HG03378 (cell line): ENCODE results near the gene PRSS33.
A peak's percentile ranks its signal among the peaks of the same experiment; 100 is the strongest.

Source experiments
- ATAC-seq: cut with Tn5 transposase; IDR thresholded peaks from one replicate; pipeline ENCODE4 v1.9.1; 2021; ENCODE audit warnings: mild to moderate bottlenecking, moderate library complexity; ENCODE audit not compliant: unreplicated experiment

PRSS33 gene

GRCh38 chr16:2777903-2778629 lies 9.3 kb downstream of the PRSS33 start:
- ATAC-seq: no peak

DNA sequence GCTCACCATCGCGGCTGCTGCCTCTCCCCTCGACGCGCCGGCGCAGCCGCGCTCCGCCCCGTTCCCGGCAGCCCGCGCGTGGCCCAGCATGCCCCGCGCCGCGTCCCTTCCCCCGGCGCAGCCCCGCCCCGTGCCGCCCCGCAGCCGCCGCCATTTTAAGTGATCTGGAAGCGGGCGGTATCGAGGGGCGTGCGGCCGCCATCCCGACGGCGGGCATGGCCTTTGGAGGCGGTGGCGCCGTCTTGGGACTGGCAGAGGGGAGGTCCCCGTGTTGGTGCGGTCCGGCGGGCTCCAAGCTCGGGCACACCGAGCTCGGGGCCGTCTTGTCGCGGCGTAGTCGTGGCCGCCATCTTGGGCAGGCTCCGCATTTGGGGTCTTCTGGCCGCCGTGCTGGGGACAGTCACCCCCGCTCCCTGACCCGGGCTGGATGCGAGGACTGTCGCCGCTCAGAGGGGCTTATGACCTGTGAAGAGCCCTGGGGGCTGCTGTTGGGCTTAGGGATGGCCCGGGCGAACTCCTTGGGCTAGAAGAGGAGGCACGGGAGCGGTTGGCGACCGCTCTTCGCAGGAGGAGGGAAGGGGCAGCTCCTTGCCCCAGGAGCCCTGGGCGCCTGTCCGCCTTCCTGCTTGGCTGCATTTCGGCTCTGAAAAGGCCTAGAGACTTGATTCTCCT lies 10.0 kb downstream of the PRSS33 start, which contains the start of gene ELOB:
Gene ELOB, minus strand, starts transcription at position 50 of the 672 bp plus-strand sequence. Its CDS starts 41 bp downstream, at position 9.
- ATAC-seq: peak; percentile 38

DNA sequence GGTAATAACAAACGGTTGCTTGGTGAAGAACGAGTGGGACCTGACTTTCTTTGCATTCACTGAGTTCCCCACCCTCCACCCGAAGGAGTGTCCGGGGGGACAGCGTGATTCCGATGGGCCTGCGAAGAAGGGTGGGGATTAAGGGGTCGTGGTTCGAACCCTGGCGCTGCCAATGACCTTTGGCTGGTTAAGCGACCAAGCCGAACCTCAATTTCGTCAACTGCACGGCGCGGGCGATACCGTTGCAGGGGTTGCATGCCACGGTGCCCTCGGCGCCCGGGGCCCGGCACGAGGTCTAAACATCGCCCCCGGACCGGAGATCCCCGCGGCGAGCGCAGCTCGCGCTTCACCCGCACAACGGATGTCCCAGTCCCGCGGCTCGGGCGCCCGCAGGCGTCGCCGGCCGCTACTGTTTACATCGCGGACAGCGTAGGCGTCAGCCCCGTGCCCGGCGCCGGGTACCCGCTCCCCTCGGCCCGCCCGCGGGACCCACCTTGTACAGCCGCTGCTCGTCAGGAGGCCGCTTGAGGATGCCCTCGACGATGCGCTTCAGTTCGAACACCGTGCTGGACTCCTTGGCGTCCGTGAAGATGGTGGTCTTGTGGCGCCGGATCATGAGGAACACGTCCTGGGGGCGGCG lies 10.7 kb downstream of the PRSS33 start:
- ATAC-seq: no peak

DNA sequence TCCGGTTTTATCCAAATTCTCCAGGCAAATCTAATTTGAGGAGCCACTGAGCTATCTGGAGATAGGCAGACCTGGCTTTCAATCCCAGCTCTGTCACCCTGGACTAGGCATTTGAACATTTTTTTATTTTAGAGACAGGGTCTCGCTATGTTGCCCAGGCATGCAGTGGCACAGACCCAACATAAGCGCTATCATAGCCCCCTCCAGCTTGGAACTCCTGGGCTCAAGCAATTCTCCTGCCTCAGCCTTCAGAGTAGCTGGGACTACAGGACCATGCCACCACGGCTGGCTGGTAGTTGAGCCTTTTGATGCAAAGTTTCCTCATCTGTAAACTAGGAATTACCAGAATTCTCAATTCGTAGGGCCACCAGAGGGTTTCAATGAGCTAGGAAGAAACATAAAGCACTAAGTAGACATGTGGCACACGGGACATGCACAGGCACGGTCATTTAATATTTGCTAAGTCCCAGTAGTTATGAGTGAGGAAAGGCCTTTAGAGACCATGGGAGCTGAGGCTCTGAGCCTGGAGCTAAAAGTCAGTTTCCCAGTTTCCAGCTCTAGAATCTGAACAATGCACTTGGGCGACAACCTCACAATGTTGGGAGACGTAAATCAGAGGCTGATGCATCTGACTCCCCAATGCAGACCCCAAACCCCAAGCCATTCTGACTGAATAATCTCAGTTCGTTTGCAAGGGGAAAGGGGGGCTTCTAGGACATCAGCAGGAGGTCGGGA lies 11.4 kb downstream of the PRSS33 start:
- no peak for ATAC-seq

DNA sequence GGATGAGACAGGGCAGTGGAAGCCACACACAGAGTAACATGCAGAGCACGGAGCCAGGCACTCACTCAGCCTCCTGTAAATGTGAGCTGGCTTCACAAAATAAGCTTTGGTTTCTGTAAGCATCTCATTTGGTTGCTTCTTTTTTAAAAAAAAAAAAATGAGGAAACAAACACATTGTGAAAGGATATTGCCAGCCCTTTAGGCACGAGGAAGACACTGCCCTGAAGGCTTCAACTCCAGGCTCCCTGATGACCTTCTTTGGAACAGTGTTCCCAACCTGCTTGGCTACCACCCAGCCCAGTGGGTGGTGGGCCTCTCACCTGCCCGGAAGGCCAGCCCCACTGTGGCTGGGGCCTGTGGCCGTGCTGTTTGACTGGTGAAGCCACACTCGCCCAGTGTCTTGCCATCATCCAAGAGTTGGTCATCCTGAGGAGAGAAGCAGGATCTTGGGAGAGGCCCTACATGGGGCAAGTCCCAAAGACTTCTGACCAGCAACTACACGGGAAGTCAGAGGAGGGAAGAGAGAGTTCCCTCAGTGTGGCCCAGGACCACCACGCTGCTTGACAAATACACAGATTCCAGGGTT lies 12.1 kb downstream of the PRSS33 start:
- ATAC-seq: no peak

DNA sequence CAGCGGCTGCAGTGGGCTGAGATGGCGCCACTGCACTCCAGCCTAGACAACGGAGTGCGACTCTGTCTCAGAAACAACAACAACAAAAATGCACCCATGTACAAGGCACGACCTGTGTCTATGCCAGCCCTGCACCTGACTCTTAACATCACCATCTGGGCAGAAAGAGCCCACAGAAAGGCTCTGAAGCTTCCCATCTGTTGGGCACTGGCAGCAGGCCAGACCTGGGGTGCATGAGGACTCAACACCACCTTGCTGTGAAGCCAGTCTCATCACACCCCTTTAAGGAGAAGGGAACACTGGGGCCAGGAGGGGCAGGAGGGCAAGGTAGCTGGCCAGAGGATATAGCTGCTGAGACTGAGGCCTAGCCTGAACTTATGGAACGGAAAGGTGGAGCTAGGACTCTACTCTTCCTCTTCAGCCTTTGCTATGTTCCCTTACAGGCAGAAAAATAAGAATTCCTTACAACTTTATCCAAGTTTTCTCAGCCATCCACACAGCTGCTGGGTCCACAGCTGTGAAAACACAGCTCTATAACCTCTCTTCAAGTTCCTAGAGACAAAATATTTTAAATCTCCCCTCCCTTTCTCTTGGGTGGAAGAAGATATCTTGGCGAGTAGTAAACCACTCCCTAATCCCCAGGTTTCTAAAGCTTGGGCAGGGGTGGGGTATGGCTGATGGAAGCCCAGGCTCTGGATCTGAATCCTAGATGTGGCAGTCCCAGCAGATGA lies 13.0 kb downstream of the PRSS33 start:
- ATAC-seq: no peak

DNA sequence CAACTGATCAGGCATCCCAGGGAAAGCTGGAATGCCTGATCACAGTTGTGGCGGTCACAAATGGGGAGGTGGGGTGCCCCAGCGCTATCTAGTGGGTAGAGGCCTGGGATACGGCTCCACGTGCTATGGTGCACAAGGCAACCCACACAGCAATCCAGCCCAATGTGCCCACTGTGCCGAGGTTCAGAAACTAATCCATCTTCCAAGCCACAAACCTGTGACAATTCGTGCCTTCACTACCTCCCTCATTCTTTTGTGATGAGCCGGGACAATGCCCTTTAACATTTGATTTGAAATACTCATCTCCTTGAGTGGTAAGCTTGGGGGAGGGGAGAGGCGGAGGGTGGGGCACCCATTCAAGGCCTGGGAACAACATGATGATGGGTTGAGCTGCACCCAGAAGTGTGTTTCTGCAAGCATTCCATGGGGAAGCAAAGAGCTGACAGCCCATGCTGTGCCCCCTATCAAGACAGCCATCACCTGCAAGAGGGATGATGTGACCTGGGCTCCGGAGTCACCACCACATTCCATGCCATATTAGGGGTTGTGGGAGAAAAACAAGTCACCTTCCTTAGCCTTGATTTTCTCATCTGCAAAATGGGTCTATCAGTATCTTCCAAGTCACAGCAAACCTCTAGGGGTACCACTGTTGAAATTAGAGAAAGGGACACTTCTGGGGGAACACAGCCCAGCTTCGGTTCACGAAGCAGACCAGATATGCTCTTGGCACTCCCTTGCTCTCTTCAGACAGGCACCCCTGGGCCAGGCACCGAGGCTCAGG lies 14.0 kb downstream of the PRSS33 start:
- no peak for ATAC-seq

DNA sequence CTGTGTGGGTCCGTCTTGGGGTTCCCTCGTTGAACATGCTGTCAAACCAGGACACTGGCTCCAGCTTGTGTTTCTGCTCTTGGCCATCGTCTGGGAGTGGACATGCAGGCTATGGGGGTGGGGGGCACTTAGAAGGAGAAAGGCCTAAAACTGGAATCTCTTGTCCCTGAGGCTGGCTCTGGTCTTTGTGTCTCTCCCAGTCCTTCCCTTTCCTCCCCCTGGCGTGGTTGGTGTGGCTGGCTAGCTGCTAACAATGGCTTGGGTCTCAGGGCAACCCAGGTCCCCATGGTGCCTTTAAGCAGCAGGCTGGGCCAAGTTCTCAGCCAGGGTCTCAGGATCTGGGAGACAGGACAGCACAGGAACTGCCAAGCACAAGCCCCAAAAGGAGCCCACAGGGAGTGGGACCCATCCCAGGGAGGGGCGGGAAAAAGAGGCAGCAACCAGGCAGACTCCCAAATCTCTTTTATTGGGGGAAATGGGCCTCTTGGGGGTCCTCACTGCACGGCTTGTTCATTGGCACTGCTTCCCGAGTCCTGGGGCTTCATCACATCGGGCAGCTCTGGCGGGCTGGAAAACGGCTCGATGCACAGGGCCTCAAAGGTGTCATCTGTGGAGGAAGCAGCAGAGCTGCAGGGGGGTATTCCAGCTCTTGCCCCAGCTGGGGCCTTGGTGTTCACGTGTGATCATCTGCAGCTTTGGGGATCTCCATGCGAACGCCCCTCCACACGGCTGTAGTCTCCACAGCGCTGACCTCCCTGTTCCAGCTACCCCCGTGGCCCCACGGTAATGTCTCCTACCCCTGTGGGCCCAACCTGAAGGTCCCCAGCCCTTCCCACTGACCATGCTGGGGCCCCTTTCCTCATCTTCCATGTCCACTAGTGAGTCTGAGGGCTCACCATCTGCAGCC lies 15.6 kb downstream of the PRSS33 start:
- ATAC-seq: no peak

- no peak for ATAC-seq
Observed at GRCh38 chr16:2770057-2770951, 17.1 kb downstream of the PRSS33 start.

DNA sequence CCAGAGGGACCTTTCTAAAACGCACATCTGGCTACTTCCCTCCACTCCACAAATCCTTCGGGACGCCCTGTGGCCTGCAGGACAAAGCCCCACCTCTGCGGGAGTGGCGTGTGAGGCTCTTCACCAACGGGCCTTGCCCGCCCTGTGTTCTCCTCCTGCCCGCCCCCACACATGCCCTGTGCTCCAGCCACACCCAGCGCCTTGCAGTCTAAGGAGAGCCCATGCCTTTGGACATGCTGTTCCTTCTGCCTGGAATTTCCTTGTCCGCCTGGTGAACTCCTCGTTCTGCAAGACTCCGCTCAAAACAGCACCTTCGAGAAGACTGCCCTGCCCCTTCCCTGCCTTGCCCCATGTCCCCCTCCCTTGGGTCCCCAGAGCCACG lies 17.7 kb downstream of the PRSS33 start:
- ATAC-seq: no peak

DNA sequence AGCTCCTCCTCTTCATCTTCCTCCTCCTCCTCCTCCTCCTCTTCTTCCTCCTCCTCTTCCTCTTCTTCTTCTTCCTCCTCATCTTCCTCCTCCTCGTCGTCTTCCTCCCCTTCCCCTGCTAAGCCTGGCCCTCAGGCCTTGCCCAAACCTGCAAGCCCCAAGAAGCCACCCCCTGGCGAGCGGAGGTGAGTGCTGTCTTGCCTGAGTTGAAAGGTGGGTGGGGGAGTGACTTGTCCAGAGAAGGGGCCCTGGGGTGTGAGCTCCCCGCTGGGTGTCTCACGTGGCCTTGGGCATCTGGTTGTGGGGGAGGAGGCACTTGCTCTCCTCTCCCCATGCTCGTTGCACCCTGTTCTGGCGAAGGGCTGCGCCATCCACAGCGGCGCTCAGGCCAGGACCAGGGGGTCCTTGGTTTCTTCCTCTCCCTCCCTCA lies 18.2 kb downstream of the PRSS33 start:
- no peak for ATAC-seq

DNA sequence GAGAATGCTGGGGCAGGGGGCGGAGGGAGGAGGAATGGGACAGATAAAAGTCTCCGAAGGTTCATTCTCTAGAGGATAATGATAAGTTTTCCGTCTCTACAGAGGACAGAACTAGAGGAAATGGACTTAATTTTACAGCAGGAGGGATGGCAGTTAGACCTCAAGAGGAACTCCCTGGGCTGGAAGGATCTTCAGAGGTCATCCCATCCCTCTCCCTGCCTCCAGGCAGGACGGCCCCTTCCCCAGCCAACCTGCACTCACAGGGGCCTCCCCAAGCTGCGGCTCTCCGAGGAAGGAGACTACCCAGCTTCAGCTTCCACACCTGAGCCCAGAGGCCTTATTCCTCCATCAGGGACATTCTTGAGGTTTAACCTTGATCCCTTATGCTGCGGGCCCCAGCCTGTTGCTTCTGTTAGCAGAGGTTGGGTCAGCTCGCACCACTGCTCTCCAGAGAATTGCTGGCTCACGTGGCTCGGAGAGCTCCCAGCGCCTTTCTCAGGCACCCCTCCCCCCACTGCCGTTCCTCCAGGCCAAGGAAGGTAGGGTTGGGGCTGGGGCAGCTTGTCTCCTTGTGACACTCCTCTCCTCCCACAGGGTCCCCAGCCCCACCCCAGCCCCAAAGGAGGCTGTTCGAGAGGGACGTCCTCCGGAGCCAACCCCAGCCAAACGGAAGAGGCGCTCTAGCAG lies 18.8 kb downstream of the PRSS33 start:
- no peak for ATAC-seq

DNA sequence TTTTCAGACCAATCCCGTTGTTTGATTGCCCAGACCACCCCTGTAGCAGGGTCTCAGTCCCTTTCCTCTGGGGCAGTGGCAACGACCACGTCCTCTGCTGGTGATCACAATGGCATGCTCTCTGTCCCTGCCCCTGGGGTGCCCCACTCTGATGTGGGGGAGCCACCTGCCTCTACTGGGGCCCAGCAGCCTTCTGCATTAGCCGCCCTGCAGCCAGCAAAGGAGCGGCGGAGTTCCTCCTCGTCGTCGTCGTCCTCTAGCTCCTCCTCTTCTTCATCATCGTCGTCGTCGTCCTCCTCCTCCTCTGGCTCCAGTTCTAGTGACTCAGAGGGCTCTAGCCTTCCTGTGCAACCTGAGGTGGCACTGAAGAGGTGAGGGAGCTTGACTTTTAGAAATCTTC lies 19.5 kb downstream of the PRSS33 start:
- ATAC-seq: no peak

GRCh38 chr16:2767140-2767731 lies 20.1 kb downstream of the PRSS33 start:
- ATAC-seq: no peak

DNA sequence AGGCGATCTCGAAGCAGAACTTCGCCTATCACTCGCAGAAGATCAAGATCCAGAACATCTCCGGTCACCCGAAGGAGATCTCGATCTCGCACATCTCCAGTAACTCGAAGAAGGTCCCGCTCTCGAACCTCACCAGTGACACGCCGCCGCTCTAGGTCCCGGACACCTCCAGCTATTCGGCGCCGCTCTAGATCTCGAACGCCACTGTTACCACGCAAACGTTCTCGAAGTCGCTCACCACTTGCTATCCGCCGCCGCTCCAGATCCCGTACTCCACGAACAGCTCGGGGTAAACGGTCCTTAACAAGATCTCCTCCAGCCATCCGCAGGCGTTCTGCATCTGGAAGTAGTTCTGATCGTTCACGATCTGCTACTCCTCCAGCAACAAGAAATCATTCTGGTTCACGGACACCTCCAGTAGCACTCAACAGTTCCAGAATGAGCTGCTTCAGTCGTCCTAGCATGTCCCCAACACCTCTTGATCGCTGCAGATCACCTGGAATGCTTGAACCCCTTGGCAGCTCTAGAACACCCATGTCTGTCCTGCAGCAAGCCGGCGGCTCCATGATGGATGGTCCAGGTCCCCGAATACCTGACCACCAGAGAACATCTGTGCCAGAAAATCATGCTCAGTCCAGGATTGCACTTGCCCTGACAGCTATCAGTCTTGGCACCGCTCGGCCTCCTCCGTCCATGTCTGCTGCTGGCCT lies 20.8 kb downstream of the PRSS33 start:
- no peak for ATAC-seq
